Erythroblast (primary cell): Measurements from ENCODE around the gene HSFX3.
"Not testable (repeated sequence)": the region's sequence is repeated elsewhere in the genome, so short reads cannot be mapped to it uniquely, and the experiment has no call there.

Experiments
- GATA1 ChIP-seq: IDR thresholded peaks from 2 replicates; pipeline ENCODE4 v1.6.1; 2011; ENCODE audit warnings: low read depth, mild to moderate bottlenecking, control low read depth, low read length, moderate library complexity
- POLR2A ChIP-seq: IDR thresholded peaks from 2 replicates; pipeline ENCODE4 v1.6.1; 2011; ENCODE audit warnings: mild to moderate bottlenecking, low read length

GRCh38 chrX:149587359-149587758 is 37.6 kb upstream of the HSFX3 start, which contains the start of gene MAGEA9B:
- TF ChIP-seq POLR2A, GATA1: not testable (repeated sequence)
